22Rv1 (cell line): Measurements from ENCODE around the gene CASKIN2.

Experiments
- CTCF ChIP-seq: fragments of 450-650 bp; IDR thresholded peaks from 2 replicates; pipeline ENCODE4 v1.5.1; 2017; ENCODE audit warnings: mild to moderate bottlenecking
- ZFX ChIP-seq: fragments of 450-650 bp; IDR thresholded peaks from 2 replicates; pipeline ENCODE4 v1.6.1; 2017; ENCODE audit warnings: antibody characterized with exemption, borderline replicate concordance

DNA sequence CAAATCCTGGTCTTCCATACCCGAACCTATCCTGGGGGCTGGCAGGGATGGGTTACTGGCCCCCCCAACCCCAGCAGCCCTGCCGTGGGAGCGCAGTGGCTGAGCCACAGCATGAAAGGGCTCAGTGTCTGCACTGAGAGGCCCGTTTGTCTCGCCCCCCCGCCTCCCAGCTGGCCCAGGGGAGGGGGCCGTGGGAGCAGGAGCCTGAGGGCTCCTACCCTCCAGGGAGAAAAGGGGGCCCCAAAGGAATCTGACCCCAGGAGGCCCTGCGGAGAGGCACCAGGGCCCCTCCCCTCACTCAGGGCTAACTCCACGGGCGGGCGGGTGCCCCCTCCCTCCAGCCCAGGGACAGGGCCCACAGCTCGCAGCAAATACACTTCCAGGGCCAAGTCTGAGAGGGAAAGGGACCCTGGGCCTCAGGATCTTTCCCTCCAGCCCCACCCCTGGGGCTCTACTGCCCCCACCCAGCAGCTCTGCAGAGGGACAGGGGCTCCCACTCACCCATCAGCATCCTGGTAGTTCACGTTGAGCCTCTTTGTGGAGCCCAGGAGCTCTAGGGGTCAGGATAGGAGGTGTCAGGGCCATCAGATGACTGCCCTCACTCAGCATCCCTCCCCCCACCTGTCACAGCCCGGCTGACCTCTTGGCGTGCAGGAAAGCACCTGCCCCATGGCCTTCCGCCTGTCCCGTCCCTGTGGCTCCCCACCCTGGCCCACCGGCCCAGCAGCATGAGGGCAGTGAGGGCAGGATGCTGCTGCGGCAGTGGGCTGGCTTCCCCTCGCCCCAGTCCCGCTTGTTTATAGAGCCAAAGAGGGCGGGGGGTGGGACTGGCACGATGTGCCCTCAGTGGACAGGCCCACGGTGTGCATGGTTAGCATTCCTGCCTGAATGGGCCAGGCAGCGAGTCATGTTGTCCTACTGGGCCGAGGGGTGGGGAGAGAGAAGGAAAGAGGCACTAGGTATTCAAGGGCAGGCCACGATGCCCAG is 7.3 kb downstream of the CASKIN2 start:
- TF ChIP-seq CTCF = no peak
- no peak for TF ChIP-seq ZFX
